Superior temporal gyrus (tissue), 1 donor: Measurements from ENCODE around the gene TBX10.
"Not testable (repeated sequence)": the region's sequence is repeated elsewhere in the genome, so short reads cannot be mapped to it uniquely, and the experiment has no call there.

Experiments
- DNase-seq: peaks from one replicate; pipeline ENCODE4 v3.0.0-alpha.2; 2016; ENCODE audit errors: extremely low spot score

TBX10 gene

DNA sequence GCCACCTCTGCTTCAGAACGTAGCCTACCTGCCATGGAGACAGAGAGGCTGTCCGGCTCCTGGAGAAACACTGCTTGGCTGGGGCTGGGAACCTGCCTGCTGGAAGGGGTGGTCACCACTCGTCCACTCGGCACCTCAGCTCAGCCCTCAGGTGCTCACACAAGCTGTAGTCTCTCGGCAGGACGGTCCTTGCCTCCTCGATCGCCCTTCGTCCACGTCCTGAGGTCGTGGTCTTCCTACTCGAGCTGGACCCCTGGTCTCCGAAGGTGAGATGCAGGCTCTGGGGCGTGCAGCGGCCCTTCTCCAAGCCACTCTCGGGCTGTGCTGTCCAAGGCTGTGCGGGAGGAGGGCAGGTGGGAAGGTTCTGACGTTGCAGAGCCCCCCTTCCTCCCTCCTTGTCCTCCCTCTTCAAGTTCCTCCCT lies at the start of gene TBX10:
Gene TBX10, minus strand, starts transcription at position 326 of the 422 bp plus-strand sequence. Its CDS starts 291 bp downstream, at position 35.
- DNase-seq, result no peak

DNA sequence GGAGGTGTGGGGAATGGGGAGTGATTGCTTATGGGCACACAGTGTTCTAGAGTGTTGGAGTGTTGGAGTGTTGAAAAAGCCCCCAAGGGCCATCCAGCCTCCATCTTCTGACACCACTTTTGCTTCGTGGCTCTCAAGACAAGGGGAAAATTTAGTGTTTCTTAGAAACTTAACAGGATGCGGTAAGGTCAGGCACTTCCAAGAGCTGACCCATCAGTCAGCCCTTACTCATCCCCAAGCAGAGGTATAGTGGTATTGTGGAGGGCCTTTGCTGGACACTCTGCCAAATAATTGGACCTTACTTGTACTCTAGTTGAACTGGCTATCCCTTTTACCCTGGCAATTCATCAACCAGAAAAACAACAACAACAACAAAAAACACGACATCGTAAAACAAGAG lies 49.6 kb upstream of the TBX10 start:
- no peak for DNase-seq

DNA sequence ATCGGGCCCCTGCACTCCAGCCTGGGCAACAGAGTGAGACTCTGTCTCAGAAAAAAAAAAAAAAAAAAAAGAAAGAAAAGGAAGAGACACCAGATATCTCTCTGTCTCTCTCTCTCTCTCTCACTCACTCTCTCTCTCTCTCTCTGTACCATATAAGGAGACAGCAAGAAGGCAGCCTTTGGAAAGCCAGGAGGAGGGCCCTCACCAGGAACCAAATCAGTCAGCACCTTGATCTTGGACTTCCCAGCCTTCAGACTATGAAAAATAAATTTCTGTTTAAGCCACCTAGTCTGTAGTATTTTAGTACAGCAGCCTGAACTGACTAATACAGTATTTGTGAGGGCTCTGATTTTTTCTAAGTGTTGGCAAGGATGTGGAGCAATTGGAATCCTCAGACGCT lies 48.4 kb upstream of the TBX10 start:
- DNase-seq, result no peak

DNA sequence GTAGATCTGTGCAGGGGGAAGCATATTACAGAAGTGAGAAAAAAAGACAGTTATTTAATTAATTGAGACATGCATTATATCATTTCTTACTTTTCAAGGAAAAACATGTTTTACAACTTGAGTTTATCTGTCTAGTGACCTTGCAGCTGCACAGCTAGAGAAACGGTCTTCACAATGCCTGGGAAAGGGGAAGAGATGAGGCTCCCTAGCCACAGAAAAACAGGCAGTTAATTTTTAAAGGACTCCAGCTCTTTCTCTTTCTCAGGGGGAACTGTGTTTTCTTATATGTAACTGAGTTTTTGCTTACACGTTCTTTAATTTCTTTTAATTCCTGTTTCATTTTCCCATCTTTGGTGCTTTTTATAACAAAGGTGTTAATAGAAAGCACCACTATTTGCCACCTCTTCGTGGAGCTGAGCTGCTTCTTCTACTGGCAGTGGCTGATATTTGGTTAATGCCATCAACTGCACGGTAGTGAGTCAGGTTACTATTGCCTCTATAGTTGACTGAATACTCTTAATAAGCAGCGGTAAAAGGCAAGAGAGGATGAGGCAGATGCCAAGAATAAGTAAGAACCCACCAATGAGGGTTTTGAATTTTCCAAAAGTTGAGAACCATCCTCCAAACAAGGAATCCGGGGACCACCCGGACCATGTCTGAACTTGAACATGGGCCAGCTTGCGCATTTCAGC lies 46.2 kb upstream of the TBX10 start:
- not testable (repeated sequence) for DNase-seq

DNA sequence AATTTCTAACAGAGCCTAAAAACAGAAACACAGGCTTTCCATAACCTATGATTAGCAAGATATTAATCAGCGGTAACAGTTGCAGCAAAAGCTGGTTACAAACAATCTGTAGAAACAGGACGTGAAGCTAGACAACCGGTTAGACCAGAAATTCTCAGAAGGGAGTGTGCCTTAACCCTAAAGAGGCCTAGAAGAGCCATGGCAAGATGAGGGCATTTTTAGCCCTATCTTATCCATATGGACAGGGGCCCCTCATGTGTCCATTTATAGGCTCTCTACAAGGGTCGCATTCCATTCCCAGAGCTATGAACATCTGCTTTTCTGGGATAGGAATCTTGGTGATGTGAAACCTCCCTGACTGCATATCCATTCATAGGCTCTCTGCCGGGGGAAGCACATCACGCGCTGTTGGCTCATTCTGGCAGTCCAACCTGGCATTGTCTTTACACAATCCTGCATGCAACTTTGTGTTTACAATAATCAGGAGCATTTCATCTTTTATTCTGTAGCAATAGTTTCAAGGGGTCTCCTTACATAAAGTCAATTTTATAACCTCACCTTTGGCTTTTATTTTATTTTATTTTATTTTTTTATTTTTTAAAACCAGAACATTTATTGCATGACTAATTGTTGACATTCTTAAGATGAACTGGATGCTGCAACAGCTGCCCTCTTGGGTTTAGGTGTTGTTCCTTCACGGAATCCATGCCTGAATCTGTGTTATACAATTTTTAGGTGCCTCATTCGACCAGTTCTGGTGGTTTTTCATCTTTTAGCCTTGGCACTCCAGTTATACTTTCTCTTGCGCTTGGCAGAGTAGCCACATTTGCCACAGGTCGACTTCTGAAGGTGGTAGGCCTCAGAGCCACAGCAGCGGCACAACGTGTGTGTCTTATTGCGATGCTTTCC lies 42.8 kb upstream of the TBX10 start:
- not testable (repeated sequence) for DNase-seq

DNA sequence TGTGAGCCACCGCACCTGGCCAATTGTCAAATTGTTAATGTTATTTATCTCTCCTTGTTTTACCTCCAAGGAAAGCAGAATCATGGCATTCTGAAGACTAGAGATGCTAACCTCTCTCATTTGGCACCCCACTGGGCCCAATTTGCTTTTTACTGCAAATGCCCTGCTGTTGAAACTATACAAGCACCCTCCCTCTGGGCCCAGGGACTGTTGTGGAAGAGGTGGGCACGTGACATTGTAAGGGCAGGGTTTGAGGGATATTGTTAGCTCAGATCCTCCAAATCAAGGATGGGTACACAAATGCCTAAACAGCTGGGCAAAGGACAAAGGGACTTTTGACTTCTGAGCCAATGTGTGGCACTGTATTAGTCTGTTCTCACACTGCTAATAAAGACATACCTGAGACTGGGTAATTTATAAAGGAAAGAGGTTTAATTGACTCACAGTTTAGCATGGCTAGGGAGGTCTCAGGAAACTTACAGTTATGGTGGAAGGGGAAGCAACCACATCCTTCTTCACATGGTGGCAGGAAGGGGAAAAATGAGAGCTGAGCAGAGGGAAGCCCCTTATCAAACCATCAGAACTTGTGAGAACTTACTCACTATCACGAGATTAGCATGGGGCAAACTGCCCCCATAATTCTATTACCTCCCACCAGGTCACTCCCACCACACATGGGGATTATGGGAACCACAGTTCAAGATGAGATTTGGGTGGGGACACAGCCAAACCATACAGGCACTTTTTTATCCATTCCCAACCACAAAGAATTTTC lies 41.3 kb upstream of the TBX10 start:
- no peak for DNase-seq

DNA sequence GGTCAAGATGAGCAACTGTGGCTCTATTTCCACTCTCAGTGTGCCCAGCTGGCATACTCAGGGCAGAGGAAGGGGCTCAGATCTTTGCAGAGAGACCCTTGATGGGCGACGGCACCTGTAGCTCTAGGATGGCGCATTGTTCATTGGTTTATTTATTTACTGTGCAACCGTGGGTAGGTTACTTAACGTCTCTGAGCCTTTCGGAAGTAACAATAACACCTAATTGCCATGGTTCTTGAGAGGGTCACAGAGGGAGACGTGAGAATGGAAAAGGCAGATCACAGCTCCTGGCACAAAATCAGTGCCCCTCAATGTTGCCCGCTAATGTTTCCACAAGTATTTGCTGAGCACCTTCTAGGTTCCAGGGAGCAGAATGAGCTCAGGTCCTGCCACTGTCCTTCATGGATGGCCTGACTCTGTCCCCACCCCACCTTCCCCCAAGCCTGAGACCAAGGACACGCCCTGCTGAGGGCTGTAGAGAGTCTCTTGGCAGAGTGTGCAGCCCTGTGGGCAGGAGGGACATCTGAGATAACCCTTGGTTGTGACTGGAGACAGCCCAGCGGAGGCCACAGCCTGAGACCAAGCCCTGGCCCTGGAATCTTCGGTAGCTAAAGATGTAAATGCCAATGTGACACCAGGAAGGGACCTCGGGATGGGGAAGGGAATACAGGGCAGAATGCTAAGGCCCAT lies 35.6 kb upstream of the TBX10 start:
- DNase-seq, result no peak

DNA sequence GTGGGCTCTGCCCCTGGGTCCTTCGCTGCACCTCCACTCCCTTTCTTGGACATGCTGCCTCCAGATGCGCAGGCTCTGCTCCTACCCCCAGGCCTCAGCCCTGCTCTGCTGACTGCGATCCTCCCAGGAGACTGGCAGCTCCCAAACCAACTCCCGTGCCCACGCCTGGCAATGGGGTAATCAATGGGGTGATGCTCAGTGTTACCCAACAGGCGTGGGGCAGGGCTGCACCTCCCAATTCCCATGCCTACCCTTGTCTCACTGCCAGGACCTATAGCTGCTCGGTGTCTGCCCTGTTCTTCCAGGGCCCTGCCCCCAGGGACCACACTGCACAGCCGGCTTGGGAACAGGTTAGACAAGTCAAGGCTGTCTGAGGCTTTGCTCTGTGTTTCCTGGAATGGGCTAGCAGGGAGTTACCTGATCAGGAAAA lies 34.9 kb upstream of the TBX10 start, which contains the start of gene ALDH3B2:
Gene ALDH3B2, minus strand, starts transcription at position 182 of the 430 bp plus-strand sequence. CDS start 7,688 bp downstream, outside the sequence.
- no peak for DNase-seq

DNA sequence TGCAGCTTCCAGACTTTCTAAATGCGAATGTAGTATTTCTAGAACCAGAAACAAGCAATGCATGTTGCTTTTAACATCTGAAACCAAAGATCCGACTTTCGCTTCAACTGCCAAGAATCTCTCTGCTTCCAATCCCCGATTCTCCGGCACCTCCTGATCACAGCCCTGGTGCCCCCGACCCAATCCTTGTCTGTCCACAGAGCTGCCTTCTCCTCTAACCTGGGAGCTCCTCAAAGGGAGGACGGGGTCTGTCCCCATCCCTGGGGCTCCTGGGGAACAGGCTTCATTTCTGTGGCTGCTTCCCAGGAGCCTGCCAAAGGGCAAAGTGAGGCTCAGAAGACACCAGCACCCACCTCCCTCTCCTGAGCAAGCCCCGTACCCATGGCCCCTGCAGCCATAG lies 34.3 kb upstream of the TBX10 start:
- no peak for DNase-seq

DNA sequence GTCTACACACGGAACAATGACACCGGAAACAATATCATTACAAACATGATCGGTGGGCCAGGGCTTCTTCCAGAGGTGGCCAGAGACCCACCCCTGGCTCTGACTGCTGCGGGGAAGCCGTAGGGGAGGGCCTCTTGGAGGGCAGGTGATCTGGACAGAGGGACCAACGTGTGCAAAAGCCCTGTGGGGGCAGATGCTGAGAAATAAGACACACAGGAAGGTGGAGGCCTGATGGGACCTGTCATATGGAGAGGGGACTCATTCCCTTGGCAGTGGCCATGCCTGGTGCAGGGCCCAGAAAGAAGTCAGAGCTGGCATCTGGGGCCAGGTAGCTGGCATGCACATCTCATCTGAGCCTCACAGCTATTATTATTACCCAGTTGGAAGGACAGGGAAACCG lies 33.8 kb upstream of the TBX10 start:
- DNase-seq, result no peak

DNA sequence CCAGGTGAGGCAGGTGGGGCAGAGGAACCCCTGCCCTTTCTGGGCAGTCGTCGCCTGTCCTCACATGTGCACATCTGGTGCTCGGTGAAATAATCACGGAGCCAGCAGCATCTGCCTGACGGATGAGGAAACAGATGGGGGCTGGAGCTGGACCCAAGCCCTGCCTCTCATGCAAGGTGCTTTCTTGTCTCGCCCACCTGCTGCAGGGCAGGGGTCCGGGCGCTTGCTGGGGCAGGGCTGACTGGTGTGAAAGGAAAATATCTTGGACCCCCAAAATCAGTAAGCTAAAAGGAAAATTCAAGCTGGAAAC lies 31.6 kb upstream of the TBX10 start:
- no peak for DNase-seq

DNA sequence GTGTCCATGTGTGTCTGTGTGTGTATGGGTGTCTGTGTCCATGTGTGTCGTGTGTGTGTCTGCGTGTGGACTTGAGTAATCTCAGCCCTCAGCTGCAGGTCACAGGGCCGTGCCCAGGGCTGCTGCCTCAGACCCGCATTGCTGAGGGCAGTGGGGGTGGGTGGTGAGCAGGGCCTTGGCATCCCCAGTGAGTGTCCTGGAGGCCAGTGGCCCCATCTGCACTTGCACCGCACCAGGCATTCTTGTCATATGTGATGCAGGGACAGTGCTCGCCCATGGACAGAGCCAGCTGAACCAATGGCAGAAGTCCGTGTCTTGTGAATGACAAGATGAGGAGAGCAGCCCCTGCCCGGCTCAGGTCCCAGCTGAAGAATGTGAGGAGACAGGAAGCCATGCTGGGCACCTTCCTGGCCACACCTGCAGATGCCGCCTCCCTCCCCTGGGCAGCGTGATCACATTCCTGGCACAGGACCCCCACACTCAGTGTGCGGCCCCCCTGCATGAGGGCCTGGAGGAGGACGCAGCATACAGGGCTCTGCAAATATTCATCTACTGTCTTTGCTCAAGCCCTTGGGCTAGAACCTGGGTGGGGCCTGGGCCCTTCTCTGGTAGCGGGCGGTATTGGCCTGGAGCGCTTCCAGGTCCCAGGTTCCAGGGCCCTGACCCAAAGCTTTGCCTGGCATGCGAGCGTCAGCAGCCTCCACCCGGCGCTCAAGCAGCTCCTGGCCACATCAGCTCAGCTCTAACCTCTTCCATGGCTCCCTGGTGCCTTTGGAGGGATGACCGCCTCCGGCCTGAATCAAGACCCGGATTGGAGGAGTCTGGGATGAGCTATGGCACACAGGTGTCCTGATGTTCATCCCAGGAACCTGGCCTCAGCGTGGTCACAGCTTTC lies 31.0 kb upstream of the TBX10 start:
- no peak for DNase-seq

DNA sequence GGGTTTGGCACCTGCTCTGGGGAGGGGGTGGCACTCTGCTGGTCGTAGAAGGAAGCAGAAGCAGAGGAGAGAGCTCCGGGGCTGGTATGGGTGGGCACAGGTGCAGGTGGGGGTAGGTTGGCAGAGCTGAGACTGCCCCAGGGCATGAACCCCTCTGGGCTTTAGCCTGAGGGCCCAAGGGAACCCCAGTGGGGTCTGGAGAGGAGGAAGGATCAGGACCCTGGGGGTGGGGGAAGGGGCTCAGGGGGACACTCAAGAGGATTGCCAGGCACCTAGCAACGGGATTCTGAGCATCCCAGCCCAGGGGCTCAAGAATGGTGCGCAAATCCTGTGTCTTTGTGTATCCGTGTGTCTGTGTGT lies 28.6 kb upstream of the TBX10 start:
- DNase-seq, result no peak

DNA sequence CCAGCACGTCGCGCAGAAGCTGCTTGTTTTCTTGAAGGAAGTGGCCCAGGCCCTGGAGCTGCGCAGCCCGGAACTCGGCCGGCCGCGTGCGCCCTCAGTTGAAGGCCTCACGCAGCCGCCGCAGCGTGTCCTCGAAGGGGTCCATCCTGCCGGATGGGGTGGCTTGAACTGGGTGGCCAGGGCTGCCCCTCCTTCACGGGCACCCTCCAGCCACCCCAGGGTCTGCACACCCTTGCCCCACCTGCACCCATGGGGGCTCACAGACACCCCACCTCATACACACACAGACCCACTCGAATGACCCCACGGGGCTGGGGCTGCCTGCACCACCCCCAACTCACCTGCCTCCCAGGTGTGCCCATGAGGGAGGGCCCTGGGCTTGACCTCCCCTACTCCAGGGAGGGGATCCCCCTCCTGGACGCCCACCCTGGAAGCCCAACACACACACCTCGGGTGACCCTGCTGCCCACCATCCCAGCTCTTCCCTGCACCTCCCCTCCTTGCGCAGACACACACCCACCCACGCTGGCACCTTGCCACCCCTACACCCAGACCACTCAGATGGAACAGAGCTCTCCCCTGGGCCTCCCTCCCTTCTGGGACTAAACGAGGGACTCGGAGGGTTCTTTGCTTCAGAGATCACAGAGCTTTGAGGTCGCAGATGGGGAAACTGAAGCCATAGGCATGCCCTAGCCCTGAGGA lies 28.1 kb upstream of the TBX10 start:
- DNase-seq, result no peak

DNA sequence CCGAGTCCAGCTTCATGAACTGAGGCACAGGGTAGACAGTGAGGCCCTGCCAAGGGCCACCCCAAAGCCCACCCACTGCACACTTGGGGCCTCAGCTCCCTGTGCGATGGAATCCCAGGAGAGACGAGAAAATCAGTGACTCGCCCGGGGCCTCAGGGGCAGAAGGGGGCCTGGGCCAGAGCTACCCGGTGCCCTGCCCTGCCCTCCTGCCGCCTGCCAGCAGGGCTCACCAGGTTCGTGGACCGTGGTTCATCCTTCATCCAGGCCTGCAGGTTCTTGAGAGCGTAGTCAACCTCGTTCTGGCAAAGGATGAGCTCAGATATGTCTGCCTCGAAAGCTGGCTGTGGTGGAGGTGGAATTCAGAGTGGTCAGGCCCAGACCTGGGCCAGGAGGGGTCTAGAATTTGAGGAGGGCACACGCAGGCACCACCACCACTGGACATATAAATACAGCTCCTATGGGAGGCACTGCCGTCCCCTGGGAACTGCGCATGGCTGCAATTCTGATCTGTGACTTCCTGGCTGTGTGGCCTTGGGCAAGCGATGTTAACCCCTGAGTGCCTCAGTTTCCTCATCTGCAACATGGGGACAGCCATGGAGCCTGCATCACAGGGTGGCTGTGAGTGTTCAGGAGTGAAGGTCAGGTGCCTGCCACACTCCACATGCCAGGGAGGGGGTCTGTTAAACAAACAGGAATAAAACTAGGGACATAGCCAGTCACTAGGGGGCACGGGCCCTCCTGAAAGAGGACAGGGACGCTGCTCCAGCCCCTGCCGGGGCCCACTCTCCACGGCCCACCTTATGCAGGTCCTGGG lies 27.3 kb upstream of the TBX10 start:
- DNase-seq, result no peak

DNA sequence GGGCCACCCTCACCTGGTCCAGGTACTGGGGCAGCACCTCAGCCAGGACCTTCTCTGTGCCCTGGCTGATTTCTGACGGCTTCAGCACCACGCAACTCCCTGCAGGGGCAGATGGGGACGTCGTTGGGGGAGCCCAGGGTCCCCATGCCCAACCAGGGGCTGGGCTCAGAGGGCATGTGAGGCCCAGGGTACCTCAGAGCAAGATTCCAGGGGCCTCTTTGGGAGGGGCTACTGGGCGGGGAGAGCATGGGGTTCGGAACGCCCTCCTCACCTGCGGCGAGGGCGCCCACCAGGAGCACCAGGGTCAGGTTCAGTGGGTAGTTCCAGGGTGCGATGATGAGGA lies 26.7 kb upstream of the TBX10 start:
- DNase-seq, result no peak

DNA sequence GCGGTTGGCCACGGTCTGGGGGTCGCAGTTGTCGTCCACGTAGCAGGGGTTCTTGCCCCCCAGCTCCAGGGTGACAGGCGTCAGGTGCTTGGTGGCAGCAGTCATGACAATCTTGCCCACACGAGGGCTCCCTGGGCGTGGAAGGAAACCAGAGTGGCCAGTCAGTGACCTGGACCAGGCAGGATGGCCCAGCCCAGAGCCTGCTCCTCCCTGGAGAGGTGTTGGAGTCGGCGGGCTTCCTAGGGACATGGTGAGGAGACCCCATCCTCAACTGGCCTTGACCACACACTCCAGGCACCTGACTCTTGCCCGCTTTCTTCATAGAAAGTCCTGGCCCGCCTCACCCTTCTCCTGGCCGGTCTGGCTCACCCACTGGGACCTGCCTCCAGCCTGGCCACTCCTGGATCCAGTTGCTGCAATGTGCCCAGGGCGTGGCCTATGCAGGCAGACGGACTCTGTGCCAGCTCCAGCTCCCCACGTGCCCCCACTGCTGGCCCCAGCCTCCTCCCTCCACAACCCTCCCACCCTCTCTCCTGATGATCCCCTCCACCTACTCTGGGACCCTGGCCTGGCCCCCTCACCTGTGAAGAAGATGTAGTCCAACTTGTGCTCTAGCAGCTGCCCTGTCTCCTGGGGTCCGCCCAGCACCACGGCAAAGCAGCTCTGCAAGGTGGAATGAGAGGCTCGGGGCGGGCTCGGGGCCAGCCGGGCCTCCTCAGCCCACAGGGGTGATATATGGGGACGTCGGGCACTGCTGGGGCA lies 26.2 kb upstream of the TBX10 start:
- no peak for DNase-seq

DNA sequence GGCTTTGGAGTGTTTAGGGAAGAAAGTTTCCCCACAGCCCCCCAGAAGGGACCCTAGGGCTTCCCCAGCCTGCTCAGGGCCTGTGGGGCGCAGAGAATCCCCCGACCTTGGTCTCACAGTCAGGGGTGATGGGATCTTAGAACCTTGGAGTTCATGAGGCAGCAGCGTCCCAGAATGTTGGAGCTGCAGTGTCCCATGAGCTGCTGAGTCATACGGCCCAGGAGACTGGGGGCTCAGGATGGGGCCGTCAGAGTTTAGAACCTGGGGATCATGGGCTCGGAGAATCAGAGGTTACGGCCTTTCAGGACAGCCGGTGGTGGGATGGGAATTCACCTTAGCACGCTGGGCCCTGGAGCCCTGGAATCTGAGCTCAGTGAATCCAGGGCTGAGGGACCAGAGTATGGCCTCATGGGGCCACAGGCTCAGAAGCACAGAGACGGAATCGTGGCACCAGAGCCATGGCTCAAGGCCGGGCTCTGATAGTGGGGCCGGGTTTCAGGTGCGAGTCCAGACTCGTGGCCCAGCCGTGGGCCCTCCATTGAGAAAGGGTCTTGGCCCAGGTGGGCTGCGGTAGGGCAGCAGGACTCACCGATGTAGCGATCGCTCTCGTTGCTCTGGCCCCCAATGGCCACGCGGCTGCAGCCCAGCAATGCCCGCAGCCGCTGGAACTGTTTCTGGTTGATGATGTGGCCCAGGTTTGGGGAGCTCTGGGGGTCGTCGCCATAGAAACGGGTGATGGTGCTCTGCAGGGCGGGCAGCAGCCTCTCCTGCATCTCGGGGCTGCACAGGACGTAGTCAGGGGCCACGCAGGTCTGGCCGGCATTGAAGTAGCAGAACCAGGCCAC lies 25.4 kb upstream of the TBX10 start:
- no peak for DNase-seq
